H9 (cell line): ENCODE results near the gene RUNX2. TPM values are rescaled to one million over a fixed set of nuclear protein-coding genes. Genes with fewer than 3 reads are reported as not detected.

ENCODE experiments used
- DNase-seq: peaks from one replicate; pipeline ENCODE4 v3.0.0-alpha.2; 2017
- H2AFZ ChIP-seq: one replicate; pipeline ENCODE4 v1.6.1; 2013; ENCODE audit warnings: mild to moderate bottlenecking, low read length, control low read depth, moderate library complexity
- H2AK5ac ChIP-seq: 2 replicates; pipeline ENCODE4 v1.6.1; 2013; ENCODE audit warnings: low read length, control low read depth, mixed read lengths; ENCODE audit not compliant: insufficient read length
- H2BK120ac ChIP-seq: one replicate; pipeline ENCODE4 v1.6.1; 2013; ENCODE audit warnings: low read depth, mild to moderate bottlenecking, low read length, control low read depth, inconsistent platforms; ENCODE audit not compliant: poor library complexity, severe bottlenecking
- H2BK12ac ChIP-seq: 2 replicates; pipeline ENCODE4 v1.6.1; 2013; ENCODE audit warnings: low read length, control low read depth, mixed read lengths, low read depth; ENCODE audit not compliant: insufficient read length
- H2BK15ac ChIP-seq: 2 replicates; pipeline ENCODE4 v1.6.1; 2013; ENCODE audit warnings: low read depth, low read length, control low read depth
- H2BK20ac ChIP-seq: one replicate; pipeline ENCODE4 v1.6.1; 2013; ENCODE audit warnings: low read depth, mild to moderate bottlenecking, low read length, control low read depth, inconsistent platforms; ENCODE audit not compliant: poor library complexity, severe bottlenecking
- H2BK5ac ChIP-seq: 2 replicates; pipeline ENCODE4 v1.6.1; 2013; ENCODE audit warnings: low read length, control low read depth, mixed read lengths; ENCODE audit not compliant: insufficient read length
- H3K14ac ChIP-seq: 2 replicates; pipeline ENCODE4 v1.6.1; 2013; ENCODE audit warnings: low read length, control low read depth; ENCODE audit not compliant: insufficient read depth
- H3K18ac ChIP-seq: 2 replicates; pipeline ENCODE4 v1.6.1; 2013; ENCODE audit warnings: low read depth, mild to moderate bottlenecking, mixed read lengths, low read length, control low read depth; ENCODE audit not compliant: insufficient read length
- H3K23ac ChIP-seq: 2 replicates; pipeline ENCODE4 v1.6.1; 2013; ENCODE audit warnings: low read length, control low read depth, mixed read lengths, low read depth; ENCODE audit not compliant: insufficient read length
- H3K23me2 ChIP-seq: 2 replicates; pipeline ENCODE4 v1.6.1; 2013; ENCODE audit warnings: low read depth, mild to moderate bottlenecking, mixed read lengths, low read length, control low read depth; ENCODE audit not compliant: insufficient read length, poor library complexity, severe bottlenecking
- H3K27ac ChIP-seq: 2 replicates; pipeline ENCODE4 v1.5.1; 2013; ENCODE audit warnings: low read length, control low read depth, mixed read lengths, low read depth; ENCODE audit not compliant: insufficient read length
- H3K27me3 ChIP-seq: 2 replicates; pipeline ENCODE4 v1.6.1; 2013; ENCODE audit warnings: low read length, control low read depth, inconsistent platforms; ENCODE audit not compliant: insufficient read depth
- H3K4ac ChIP-seq: 2 replicates; pipeline ENCODE4 v1.6.1; 2013; ENCODE audit warnings: low read depth, mild to moderate bottlenecking, control low read depth, inconsistent platforms, low read length, moderate library complexity
- H3K4me1 ChIP-seq: 2 replicates; pipeline ENCODE4 v1.6.1; 2013; ENCODE audit warnings: low read length, control low read depth, inconsistent platforms; ENCODE audit not compliant: insufficient read depth
- H3K4me2 ChIP-seq: 2 replicates; pipeline ENCODE4 v1.6.1; 2013; ENCODE audit warnings: low read length, control low read depth, mixed read lengths; ENCODE audit not compliant: insufficient read length, insufficient read depth
- H3K56ac ChIP-seq: 2 replicates; pipeline ENCODE4 v1.6.1; 2013; ENCODE audit warnings: low read depth, mild to moderate bottlenecking, mixed read lengths, low read length, control low read depth; ENCODE audit not compliant: insufficient read length
- H3K79me1 ChIP-seq: 2 replicates; pipeline ENCODE4 v1.6.1; 2013; ENCODE audit warnings: low read depth, mild to moderate bottlenecking, moderate library complexity, low read length, control low read depth, inconsistent platforms; ENCODE audit not compliant: insufficient read depth, poor library complexity, severe bottlenecking
- H3K79me2 ChIP-seq: 2 replicates; pipeline ENCODE4 v1.6.1; 2013; ENCODE audit warnings: low read length, control low read depth, inconsistent platforms; ENCODE audit not compliant: insufficient read depth
- H3K9ac ChIP-seq: 2 replicates; pipeline ENCODE4 v1.6.1; 2013; ENCODE audit warnings: low read length, control low read depth, mixed read lengths; ENCODE audit not compliant: insufficient read length; ENCODE audit errors: extremely low read depth
- H3K9me3 ChIP-seq: one replicate; pipeline ENCODE4 v1.6.1; 2013; ENCODE audit warnings: low read depth, low read length, inconsistent platforms; ENCODE audit not compliant: control insufficient read depth
- H3T11ph ChIP-seq: one replicate; pipeline ENCODE4 v1.6.1; 2013; ENCODE audit warnings: mild to moderate bottlenecking, low read length, control low read depth, inconsistent platforms
- H4K20me1 ChIP-seq: one replicate; pipeline ENCODE4 v1.6.1; 2013; ENCODE audit not compliant: control insufficient read depth, insufficient read length, insufficient read depth
- H4K5ac ChIP-seq: 2 replicates; pipeline ENCODE4 v1.6.1; 2013; ENCODE audit warnings: low read depth, mild to moderate bottlenecking, mixed read lengths, low read length, control low read depth; ENCODE audit not compliant: insufficient read length
- H4K8ac ChIP-seq: replicated peaks from 2 replicates; pipeline ENCODE4 v1.6.1; 2013; ENCODE audit warnings: low read length, control low read depth, mixed read lengths, low read depth; ENCODE audit not compliant: insufficient read length
- H4K91ac ChIP-seq: 2 replicates; pipeline ENCODE4 v1.6.1; 2013; ENCODE audit warnings: low read depth, mild to moderate bottlenecking, moderate library complexity, mixed read lengths, low read length, control low read depth; ENCODE audit not compliant: insufficient read length
- H3K27ac Mint-ChIP-seq, 3 experiments: 2 replicates in 2 of 3; 3 replicates in 1 of 3; pipeline ENCODE4 v1.8.0; 2020 to 2021; ENCODE audit warnings: mixed read lengths in 3 of 3, mild to moderate bottlenecking in 1 of 3, moderate library complexity in 1 of 3
- H3K27me3 Mint-ChIP-seq: 2 replicates; pipeline ENCODE4 v1.8.0; 2021; ENCODE audit warnings: low read depth, mild to moderate bottlenecking, moderate library complexity, mixed read lengths
- H3K36me3 Mint-ChIP-seq, 3 experiments: 2 replicates in 2 of 3; 3 replicates in 1 of 3; pipeline ENCODE4 v1.8.0; 2020 to 2021; ENCODE audit warnings: low read depth in 3 of 3, mixed read lengths in 3 of 3; ENCODE audit not compliant: insufficient read depth in 1 of 3
- H3K4me1 Mint-ChIP-seq, 2 experiments: 2 replicates each; pipeline ENCODE4 v1.8.0; 2020; ENCODE audit warnings: mixed read lengths in 2 of 2
- H3K4me3 Mint-ChIP-seq, 2 experiments: 2 replicates in 1 of 2; 3 replicates in 1 of 2; pipeline ENCODE4 v1.8.0; 2020 to 2021; ENCODE audit warnings: mild to moderate bottlenecking in 2 of 2, mixed read lengths in 2 of 2, moderate library complexity in 1 of 2
- H3K9me3 Mint-ChIP-seq, 2 experiments: 2 replicates in 1 of 2; 3 replicates in 1 of 2; pipeline ENCODE4 v1.8.0; 2020; ENCODE audit warnings: mild to moderate bottlenecking in 2 of 2, mixed read lengths in 2 of 2, moderate library complexity in 1 of 2
- WGBS: extraction: QIAGEN DNeasy Blood & Tissue Kit; methylation state at CpG from one replicate; pipeline ENCODE4 v1.1.7; 2013; ENCODE audit warnings: missing lambda C conversion rate, low lambda C conversion rate, mixed read lengths; ENCODE audit not compliant: insufficient read length; ENCODE audit errors: extremely low coverage; 5-methylcytosine and 5-hydroxymethylcytosine counted together
- total RNA-seq: library from RNA; stranded (reverse); gene quantifications from 2 replicates; pipeline ENCODE4 v1.2.1, GENCODE V29; 2021
- TF ChIP-seq, protein P1 (sequence below): fragments of 200-600 bp; sonication (generic); conservative IDR thresholded peaks from 3 replicates; pipeline ENCODE4 v1.8.0; 2021; ENCODE audit warnings: antibody characterized with exemption, mild to moderate bottlenecking

The RUNX2 gene
- total RNA-seq, 1 experiment from 2014 or later = 0.15 TPM

GRCh38 chr6:45387236-45387635, 59.1 kb downstream of the RUNX2 start:
- Histone ChIP-seq H3K14ac (no peak overlapping the region), H3T11ph (no peak overlapping the region), H3K23ac (no peak overlapping the region), H3K18ac (no peak overlapping the region), H4K91ac (no peak overlapping the region), H3K9me3 (no peaks in the 10 kb centered on the region), H3K56ac (no peak overlapping the region), H3K79me1 (no peaks in the 10 kb centered on the region), H2BK120ac (no peak overlapping the region), H3K4me2 (no peak overlapping the region), H2AK5ac (no peak overlapping the region), H2AFZ (no peak overlapping the region), H2BK15ac (no peak overlapping the region), H3K4me1 (no peaks in the 10 kb centered on the region; the same call in 1 of the 2 replicates), H3K27me3 (no peaks in the 10 kb centered on the region), H2BK20ac (no peak overlapping the region), H3K27ac (no peak overlapping the region), H2BK12ac (no peak overlapping the region), H4K8ac (no peak overlapping the region), H4K20me1 (no peaks in the 10 kb centered on the region), H3K79me2 (no peaks in the 10 kb centered on the region), H2BK5ac (no peak overlapping the region), H3K9ac (no peak overlapping the region), H3K4ac (no peak overlapping the region), H4K5ac (no peak overlapping the region), H3K23me2 (no peaks in the 10 kb centered on the region)
- Mint-ChIP-seq H3K27me3 (no peaks in the 10 kb centered on the region), H3K4me1 (no peaks in the 10 kb centered on the region), H3K9me3 (no peaks in the 10 kb centered on the region), H3K36me3 (no peaks in the 10 kb centered on the region), H3K4me3 (no peak overlapping the region), H3K27ac (no peak overlapping the region)
- WGBS = no CpG with 5 or more reads among the region's 5 CpGs
- TF ChIP-seq, protein P1, sequence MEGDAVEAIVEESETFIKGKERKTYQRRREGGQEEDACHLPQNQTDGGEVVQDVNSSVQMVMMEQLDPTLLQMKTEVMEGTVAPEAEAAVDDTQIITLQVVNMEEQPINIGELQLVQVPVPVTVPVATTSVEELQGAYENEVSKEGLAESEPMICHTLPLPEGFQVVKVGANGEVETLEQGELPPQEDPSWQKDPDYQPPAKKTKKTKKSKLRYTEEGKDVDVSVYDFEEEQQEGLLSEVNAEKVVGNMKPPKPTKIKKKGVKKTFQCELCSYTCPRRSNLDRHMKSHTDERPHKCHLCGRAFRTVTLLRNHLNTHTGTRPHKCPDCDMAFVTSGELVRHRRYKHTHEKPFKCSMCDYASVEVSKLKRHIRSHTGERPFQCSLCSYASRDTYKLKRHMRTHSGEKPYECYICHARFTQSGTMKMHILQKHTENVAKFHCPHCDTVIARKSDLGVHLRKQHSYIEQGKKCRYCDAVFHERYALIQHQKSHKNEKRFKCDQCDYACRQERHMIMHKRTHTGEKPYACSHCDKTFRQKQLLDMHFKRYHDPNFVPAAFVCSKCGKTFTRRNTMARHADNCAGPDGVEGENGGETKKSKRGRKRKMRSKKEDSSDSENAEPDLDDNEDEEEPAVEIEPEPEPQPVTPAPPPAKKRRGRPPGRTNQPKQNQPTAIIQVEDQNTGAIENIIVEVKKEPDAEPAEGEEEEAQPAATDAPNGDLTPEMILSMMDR = no peak
- DNase-seq = no peak
